Hematopoietic multipotent progenitor cell treated with erythropoietin and hydrocortisone succinate and interleukin-3 and kit ligand, for 8 days (in vitro differentiated cells): Measurements from ENCODE around the gene TBXA2R.

Experiments
- DNase-seq: peaks from one replicate; pipeline ENCODE4 v3.0.0-alpha.2; 2015

TBXA2R gene

DNA sequence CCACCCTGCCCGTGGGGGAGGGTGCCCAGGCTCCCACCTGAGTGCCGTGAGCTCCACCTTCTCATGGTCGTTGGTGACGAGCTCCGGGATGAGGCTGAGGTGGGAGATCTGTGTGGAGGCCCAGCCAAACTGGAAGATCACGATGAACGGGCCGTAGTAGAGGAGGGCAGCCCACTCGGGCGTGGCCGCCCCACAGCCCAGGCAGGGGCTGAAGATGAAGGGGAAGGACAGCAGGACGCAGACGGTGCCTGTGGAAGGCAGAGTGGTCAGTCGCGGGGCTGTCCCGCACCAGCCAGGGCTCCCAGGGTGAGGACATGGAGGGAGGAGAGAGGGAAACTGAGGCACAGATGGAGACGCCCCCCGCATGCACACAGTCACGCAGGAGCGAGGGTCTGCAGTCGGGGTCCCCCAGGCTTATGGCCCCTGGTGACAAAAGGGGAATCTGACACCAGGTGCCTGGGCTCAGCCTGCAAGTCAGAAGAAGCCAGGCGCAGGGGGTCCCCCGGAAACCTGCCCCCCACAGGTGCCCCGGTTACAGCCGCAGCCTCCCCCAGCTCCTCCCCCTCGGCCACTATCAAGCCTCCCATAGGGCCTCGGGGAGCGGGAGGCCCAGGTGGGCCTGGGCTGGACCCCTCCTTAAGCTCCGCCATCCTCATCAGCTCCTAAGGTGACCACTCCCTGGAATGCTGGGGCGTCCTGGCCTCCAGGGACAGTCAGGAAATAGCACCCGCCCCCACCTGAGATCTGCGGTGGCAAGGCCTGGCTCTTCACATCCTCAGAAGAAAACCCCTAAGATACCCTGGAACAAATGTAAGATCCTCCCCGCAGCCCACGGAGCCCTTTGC lies 55.5 kb downstream of the TBXA2R start:
- DNase-seq, result no peak

DNA sequence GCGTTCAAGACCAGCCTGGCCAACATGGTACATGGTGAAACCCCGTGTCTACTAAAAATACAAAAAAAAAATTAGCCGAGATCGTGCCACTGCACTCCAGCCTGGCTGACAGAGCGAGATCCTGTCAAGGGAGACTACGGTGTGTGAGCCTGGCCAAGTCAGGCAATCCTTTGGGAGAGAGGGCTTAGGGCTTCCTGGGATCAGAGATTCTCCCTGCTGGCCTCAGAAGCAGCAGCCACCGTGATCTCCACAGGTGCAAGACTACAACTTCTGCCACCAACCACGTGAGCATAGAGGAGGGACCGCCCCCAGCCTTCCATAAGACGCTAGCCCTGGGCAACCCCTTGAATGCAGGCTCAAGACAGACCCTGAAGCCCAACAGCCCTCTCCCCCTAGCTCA lies 56.9 kb downstream of the TBXA2R start:
- no peak for DNase-seq

DNA sequence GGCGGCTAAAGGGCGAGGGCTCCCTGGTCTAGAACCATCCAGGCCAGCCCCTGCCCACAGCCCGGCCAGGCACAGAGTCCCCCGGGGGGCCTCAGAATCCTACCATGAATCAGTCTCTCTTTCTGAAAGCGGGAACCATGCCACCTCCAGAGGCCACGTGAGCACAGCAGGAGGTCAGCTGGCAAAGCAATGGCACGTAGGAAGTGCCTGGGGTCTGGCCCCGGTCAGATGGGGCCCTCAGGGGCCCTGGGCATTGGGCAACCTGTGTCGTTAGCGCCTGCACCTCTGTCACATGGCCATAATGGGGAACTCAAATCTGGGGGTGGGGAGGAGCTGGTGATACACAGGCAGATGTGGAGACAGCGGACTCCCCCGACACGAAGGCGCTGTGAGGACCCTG lies 58.1 kb downstream of the TBXA2R start:
- DNase-seq, result no peak

- no peak for DNase-seq
These were observed 58.9 kb downstream of the TBXA2R start for GRCh38 chr19:3547767-3548282.

GRCh38 chr19:3547301-3547731 lies 59.4 kb downstream of the TBXA2R start:
- peak; percentile 39 for DNase-seq

- DNase-seq, result no peak
These were observed 60.6 kb downstream of the TBXA2R start for GRCh38 chr19:3546119-3546518.

GRCh38 chr19:3545669-3546034 lies 61.0 kb downstream of the TBXA2R start:
- DNase-seq, result no peak

DNA sequence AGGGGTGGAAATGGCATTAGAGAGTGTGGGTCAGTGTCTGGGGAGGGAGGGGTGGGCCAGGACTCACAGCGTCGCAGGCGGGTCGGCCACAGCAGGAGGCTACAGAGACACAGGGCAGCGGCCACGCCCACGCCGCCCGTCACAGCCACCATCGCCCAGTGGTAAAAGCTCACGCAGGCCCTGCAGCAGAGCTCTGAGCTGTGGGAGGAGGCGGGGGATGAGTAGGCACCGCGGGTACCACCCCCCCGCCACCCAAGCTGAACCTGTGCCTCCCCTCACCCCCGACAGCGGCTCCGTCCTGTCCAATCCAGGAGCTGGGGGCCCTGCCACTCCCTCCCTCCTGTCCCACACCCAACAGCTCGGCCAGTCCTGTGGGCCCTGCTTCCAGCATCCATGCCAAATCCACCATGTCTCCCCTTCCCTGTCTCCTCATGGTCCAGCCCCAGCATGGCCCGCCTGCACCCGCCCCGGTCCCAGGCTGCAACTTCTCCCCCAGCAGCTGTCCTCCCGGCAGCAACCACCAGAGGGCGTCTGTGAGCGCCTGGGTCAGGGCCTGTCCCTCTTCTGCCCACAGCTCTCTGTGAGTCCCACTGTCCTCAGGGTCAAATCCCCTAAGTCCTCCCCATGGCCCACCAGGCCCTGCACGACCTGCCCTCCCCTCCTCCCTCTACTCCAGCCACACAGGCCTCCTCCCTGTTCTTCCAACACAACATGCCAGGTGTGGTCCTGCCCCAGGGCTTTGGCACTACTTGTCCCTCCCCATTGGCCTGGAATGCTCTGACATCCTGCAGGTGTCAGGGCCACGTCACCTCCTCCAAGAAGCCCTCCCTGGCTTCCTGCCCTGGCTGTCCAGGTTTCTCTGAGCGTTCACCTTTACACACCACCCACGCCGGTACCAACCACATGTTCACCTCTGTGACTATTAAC lies 61.7 kb downstream of the TBXA2R start:
- DNase-seq, result peak; percentile 63
